NCI-H1048 (cell line): ENCODE measurements around the gene MALRD1.

ENCODE experiments used
- DNase-seq: peaks from one replicate; lab custom pipeline; 2025; lab: John Stamatoyannopoulos, UW

The MALRD1 gene

GRCh38 chr10:19231034-19231433 lies 182.4 kb downstream of the MALRD1 start:
- DNase-seq, result no peak

- DNase-seq, result no peak
These were observed 197.5 kb downstream of the MALRD1 start for GRCh38 chr10:19245889-19246752.

GRCh38 chr10:19247843-19248242 lies 199.2 kb downstream of the MALRD1 start:
- no peak for DNase-seq

- DNase-seq, result no peak
These were observed 201.9 kb downstream of the MALRD1 start for GRCh38 chr10:19250546-19250945.

- no peak for DNase-seq
These were observed 203.9 kb downstream of the MALRD1 start for GRCh38 chr10:19252531-19252930.

- DNase-seq, result no peak
These were observed 207.7 kb downstream of the MALRD1 start for GRCh38 chr10:19256331-19256730.

- no peak for DNase-seq
These were observed 214.7 kb downstream of the MALRD1 start for GRCh38 chr10:19263262-19263661.

- DNase-seq, result no peak
These were observed 234.7 kb downstream of the MALRD1 start for GRCh38 chr10:19283285-19283684.

- DNase-seq, result no peak
These were observed 235.2 kb downstream of the MALRD1 start for GRCh38 chr10:19283786-19284185.

GRCh38 chr10:19290770-19291169 lies 242.2 kb downstream of the MALRD1 start:
- no peak for DNase-seq

GRCh38 chr10:19294233-19294632 lies 245.6 kb downstream of the MALRD1 start:
- DNase-seq, result no peak

- DNase-seq, result no peak
These were observed 251.0 kb downstream of the MALRD1 start for GRCh38 chr10:19299645-19300044.

- no peak for DNase-seq
These were observed 253.5 kb downstream of the MALRD1 start for GRCh38 chr10:19302117-19302516.

GRCh38 chr10:19310066-19310465 lies 261.5 kb downstream of the MALRD1 start:
- no peak for DNase-seq

- DNase-seq, result no peak
These were observed 267.7 kb downstream of the MALRD1 start for GRCh38 chr10:19316204-19316870.

GRCh38 chr10:19317952-19318351 lies 269.4 kb downstream of the MALRD1 start:
- DNase-seq, result no peak

- no peak for DNase-seq
These were observed 277.0 kb downstream of the MALRD1 start for GRCh38 chr10:19325581-19325980.

- DNase-seq, result no peak
These were observed 280.0 kb downstream of the MALRD1 start for GRCh38 chr10:19328582-19328981.

GRCh38 chr10:19329475-19329874 lies 280.9 kb downstream of the MALRD1 start:
- no peak for DNase-seq

- DNase-seq, result no peak
These were observed 283.7 kb downstream of the MALRD1 start for GRCh38 chr10:19332304-19332703.

GRCh38 chr10:19333631-19334030 lies 285.0 kb downstream of the MALRD1 start:
- no peak for DNase-seq

- no peak for DNase-seq
These were observed 299.0 kb downstream of the MALRD1 start for GRCh38 chr10:19347621-19348020.

- no peak for DNase-seq
These were observed 318.6 kb downstream of the MALRD1 start for GRCh38 chr10:19367176-19367575.
